ENCODE data around the gene CYP17A1. TPM values are rescaled to one million over a fixed set of nuclear protein-coding genes. Genes with fewer than 3 reads are reported as not detected.
"Not testable (repeated sequence)": the region's sequence is repeated elsewhere in the genome, so short reads cannot be mapped to it uniquely, and the experiment has no call there.

The CYP17A1 gene
- polyA plus RNA-seq, 4 donors: 0.10 to 13.4 (median 2.6) TPM

GRCh38 chr10:102832248-102832647, 5.0 kb downstream of the CYP17A1 start:
- Histone ChIP-seq H3K4me3 (ENCODE audit: low read depth in 1 of 3, low read length in 3 of 3) (no peak overlapping the region), H3K4me1 (ENCODE audit: control insufficient read depth in 3 of 3, insufficient read depth in 2 of 3, low read depth in 1 of 3, low read length in 2 of 3) (no peaks in the 10 kb centered on the region), H3K9me3 (ENCODE audit: control insufficient read depth in 2 of 2, insufficient read depth in 1 of 2, low read depth in 1 of 2, low read length in 1 of 2) (peaks cover 0 to 3% of the 10 kb centered on the region in 2 donors), H3K36me3 (ENCODE audit: control insufficient read depth in 3 of 3, insufficient read depth in 2 of 3, low read depth in 1 of 3, low read length in 3 of 3) (no peaks in the 10 kb centered on the region), H3K27me3 (ENCODE audit: control insufficient read depth in 3 of 3, insufficient read depth in 3 of 3, low read length in 3 of 3) (no peaks in the 10 kb centered on the region), H3K27ac (ENCODE audit: low read depth in 1 of 3, low read length in 2 of 3) (no peak overlapping the region)
- no peak for DNase-seq
- FAIRE-seq: no peak
- 85 to 86% (median 86%) methylated on average over 14 of the region's 14 CpGs for WGBS, 3 donors

- DNase-seq: peak; percentile 57 to 59
- H3K27me3 ChIP-seq (ENCODE audit: control insufficient read depth in 3 of 3, insufficient read depth in 3 of 3, low read length in 3 of 3): no peaks in the 10 kb centered on the region
- no peaks in the 10 kb centered on the region for H3K4me1 ChIP-seq (ENCODE audit: control insufficient read depth in 3 of 3, insufficient read depth in 2 of 3, low read depth in 1 of 3, low read length in 2 of 3)
- H3K4me3 ChIP-seq (ENCODE audit: low read depth in 1 of 3, low read length in 3 of 3): no peak overlapping the region
- H3K9me3 ChIP-seq (ENCODE audit: control insufficient read depth in 2 of 2, insufficient read depth in 1 of 2, low read depth in 1 of 2, low read length in 1 of 2): no peaks in the 10 kb centered on the region
- WGBS, 3 donors: 18 to 59% (median 38%) methylated on average over 16 of the region's 16 CpGs
- no peak for FAIRE-seq
- no peaks in the 10 kb centered on the region for H3K36me3 ChIP-seq (ENCODE audit: control insufficient read depth in 3 of 3, insufficient read depth in 2 of 3, low read depth in 1 of 3, low read length in 3 of 3)
- H3K27ac ChIP-seq (ENCODE audit: low read depth in 1 of 3, low read length in 2 of 3): no peak overlapping the region
Measured at GRCh38 chr10:102831322-102832071, 5.7 kb downstream of the CYP17A1 start.

GRCh38 chr10:102827597-102827975, 9.6 kb downstream of the CYP17A1 start:
- FAIRE-seq: no peak
- Histone ChIP-seq H3K9me3 (ENCODE audit: control insufficient read depth in 2 of 2, insufficient read depth in 1 of 2, low read depth in 1 of 2, low read length in 1 of 2) (peaks cover 0 to 7% of the 10 kb centered on the region in 2 donors), H3K4me3 (ENCODE audit: low read depth in 1 of 3, low read length in 3 of 3) (no peak overlapping the region), H3K4me1 (ENCODE audit: control insufficient read depth in 3 of 3, insufficient read depth in 2 of 3, low read depth in 1 of 3, low read length in 2 of 3) (no peaks in the 10 kb centered on the region), H3K36me3 (ENCODE audit: control insufficient read depth in 3 of 3, insufficient read depth in 2 of 3, low read depth in 1 of 3, low read length in 3 of 3) (no peaks in the 10 kb centered on the region), H3K27me3 (ENCODE audit: control insufficient read depth in 3 of 3, insufficient read depth in 3 of 3, low read length in 3 of 3) (no peaks in the 10 kb centered on the region), H3K27ac (ENCODE audit: low read depth in 1 of 3, low read length in 2 of 3) (no peak overlapping the region)
- WGBS, 3 donors: 79 to 88% (median 83%) methylated on average over 5 of the region's 5 CpGs
- no peak for DNase-seq

DNA sequence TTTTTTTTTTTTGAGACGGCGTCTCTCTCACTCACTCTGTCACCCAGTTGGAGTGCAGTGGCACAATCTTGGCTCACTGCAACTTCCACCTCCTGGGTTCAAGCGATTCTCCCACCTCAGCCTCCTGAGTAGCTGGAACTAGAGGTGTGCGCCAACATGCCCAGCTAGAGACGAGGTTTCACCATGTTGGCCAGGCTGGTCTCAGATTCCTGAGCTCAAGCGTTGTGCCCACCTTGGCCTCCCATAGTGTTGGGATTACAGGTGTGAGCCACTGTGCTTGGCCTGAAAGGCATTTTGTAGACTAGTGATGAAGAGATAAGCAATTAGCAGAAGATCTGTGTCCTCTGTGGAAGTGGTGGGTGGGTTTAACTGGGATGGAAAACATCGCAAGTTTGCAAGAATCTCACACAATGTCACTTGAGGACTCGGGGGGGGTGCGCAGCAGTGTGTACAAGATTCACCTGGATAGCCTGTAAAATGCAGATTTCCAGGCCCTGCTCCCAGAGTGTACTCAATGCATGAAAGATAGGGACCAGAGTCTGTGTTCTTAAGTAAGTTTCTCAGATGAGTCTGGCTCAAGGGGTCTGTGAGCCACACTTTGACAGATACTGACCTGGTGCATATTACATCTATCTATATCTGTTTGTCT, 10.9 kb downstream of the CYP17A1 start:
- no peak overlapping the region for H3K4me3 ChIP-seq (ENCODE audit: low read depth in 1 of 3, low read length in 3 of 3)
- 91 to 99% (median 95%) methylated on average over 9 of the region's 9 CpGs for WGBS, 3 donors
- no peaks in the 10 kb centered on the region for H3K27me3 ChIP-seq (ENCODE audit: control insufficient read depth in 3 of 3, insufficient read depth in 3 of 3, low read length in 3 of 3)
- H3K27ac ChIP-seq (ENCODE audit: low read depth in 1 of 3, low read length in 2 of 3): no peak overlapping the region
- FAIRE-seq (no peak), DNase-seq (no peak)
- H3K9me3 ChIP-seq (ENCODE audit: control insufficient read depth in 2 of 2, insufficient read depth in 1 of 2, low read depth in 1 of 2, low read length in 1 of 2): peaks cover 0 to 7% of the 10 kb centered on the region in 2 donors
- no peaks in the 10 kb centered on the region for H3K4me1 ChIP-seq (ENCODE audit: control insufficient read depth in 3 of 3, insufficient read depth in 2 of 3, low read depth in 1 of 3, low read length in 2 of 3)
- H3K36me3 ChIP-seq (ENCODE audit: control insufficient read depth in 3 of 3, insufficient read depth in 2 of 3, low read depth in 1 of 3, low read length in 3 of 3): no peaks in the 10 kb centered on the region

DNA sequence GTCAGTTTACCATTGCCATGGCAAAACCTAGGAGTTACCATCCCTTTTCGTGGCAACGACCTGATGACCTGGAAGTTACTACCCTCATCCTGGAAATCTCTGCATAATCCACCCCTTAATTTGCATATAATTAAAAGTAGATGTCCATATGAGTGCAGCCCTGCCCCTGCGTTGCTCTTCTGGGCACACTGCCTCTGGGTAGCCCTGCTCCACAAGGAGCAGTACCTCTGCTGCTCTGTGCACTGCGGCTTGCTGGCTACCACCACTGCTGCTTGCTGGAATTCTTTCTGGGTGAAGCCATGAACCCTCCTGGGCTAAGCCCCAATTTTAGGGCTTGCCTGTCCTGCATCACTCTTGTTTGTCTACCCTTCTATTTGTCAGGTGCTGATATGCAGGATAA, 12.5 kb downstream of the CYP17A1 start:
- H3K27ac ChIP-seq (ENCODE audit: low read depth in 1 of 3, low read length in 2 of 3): no peak overlapping the region
- H3K4me3 ChIP-seq (ENCODE audit: low read depth in 1 of 3, low read length in 3 of 3): no peak overlapping the region
- DNase-seq (no peak), FAIRE-seq (no peak)
- H3K36me3 ChIP-seq (ENCODE audit: control insufficient read depth in 3 of 3, insufficient read depth in 2 of 3, low read depth in 1 of 3, low read length in 3 of 3): no peaks in the 10 kb centered on the region
- WGBS, 3 donors: 91 to 94% (median 93%) methylated on average over 4 of the region's 4 CpGs
- peaks cover 0 to 7% of the 10 kb centered on the region in 2 donors for H3K9me3 ChIP-seq (ENCODE audit: control insufficient read depth in 2 of 2, insufficient read depth in 1 of 2, low read depth in 1 of 2, low read length in 1 of 2)
- H3K27me3 ChIP-seq (ENCODE audit: control insufficient read depth in 3 of 3, insufficient read depth in 3 of 3, low read length in 3 of 3): no peaks in the 10 kb centered on the region
- no peaks in the 10 kb centered on the region for H3K4me1 ChIP-seq (ENCODE audit: control insufficient read depth in 3 of 3, insufficient read depth in 2 of 3, low read depth in 1 of 3, low read length in 2 of 3)

GRCh38 chr10:102822222-102822621, 15.0 kb downstream of the CYP17A1 start:
- no peak overlapping the region for H3K27ac ChIP-seq (ENCODE audit: low read depth in 1 of 3, low read length in 2 of 3)
- FAIRE-seq: no peak
- H3K9me3 ChIP-seq (ENCODE audit: control insufficient read depth in 2 of 2, insufficient read depth in 1 of 2, low read depth in 1 of 2, low read length in 1 of 2): peaks cover 0 to 7% of the 10 kb centered on the region in 2 donors
- no peak for DNase-seq
- WGBS, 3 donors: 91 to 97% (median 91%) methylated on average over 12 of the region's 12 CpGs
- H3K4me1 ChIP-seq (ENCODE audit: control insufficient read depth in 3 of 3, insufficient read depth in 2 of 3, low read depth in 1 of 3, low read length in 2 of 3): no peaks in the 10 kb centered on the region
- no peak overlapping the region for H3K4me3 ChIP-seq (ENCODE audit: low read depth in 1 of 3, low read length in 3 of 3)
- no peaks in the 10 kb centered on the region for H3K27me3 ChIP-seq (ENCODE audit: control insufficient read depth in 3 of 3, insufficient read depth in 3 of 3, low read length in 3 of 3)
- no peaks in the 10 kb centered on the region for H3K36me3 ChIP-seq (ENCODE audit: control insufficient read depth in 3 of 3, insufficient read depth in 2 of 3, low read depth in 1 of 3, low read length in 3 of 3)

DNA sequence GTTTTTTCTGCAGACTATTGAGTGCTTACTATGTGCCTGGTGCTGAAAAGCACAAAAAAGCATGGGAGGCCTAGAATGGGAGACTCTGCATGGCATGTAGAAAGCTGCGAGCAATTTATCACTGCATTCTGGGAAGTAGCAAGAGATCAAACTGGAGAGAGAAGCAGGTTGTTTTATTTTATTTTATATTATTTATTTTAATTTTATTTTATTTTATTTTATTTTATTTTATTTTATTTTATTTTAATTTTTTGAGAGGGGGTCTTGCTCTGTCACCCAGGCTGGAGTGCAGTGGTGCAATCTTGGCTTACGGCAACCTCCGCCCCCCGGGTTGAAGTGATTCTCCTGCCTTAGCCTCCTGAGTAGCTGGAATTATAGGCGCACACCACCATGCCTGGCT, 17.2 kb downstream of the CYP17A1 start:
- H3K27ac ChIP-seq (ENCODE audit: low read depth in 1 of 3, low read length in 2 of 3); DNase-seq; H3K27me3 ChIP-seq (ENCODE audit: control insufficient read depth in 3 of 3, insufficient read depth in 3 of 3, low read length in 3 of 3); H3K9me3 ChIP-seq (ENCODE audit: control insufficient read depth in 2 of 2, insufficient read depth in 1 of 2, low read depth in 1 of 2, low read length in 1 of 2); FAIRE-seq; H3K4me1 ChIP-seq (ENCODE audit: control insufficient read depth in 3 of 3, insufficient read depth in 2 of 3, low read depth in 1 of 3, low read length in 2 of 3); H3K4me3 ChIP-seq (ENCODE audit: low read depth in 1 of 3, low read length in 3 of 3): not testable (repeated sequence)
- WGBS, 3 donors: 97 to 98% (median 98%) methylated on average over 5 of the region's 5 CpGs
- peaks cover 0 to 11% (median 0%) of the 10 kb centered on the region in 3 donors for H3K36me3 ChIP-seq (ENCODE audit: control insufficient read depth in 3 of 3, insufficient read depth in 2 of 3, low read depth in 1 of 3, low read length in 3 of 3)

DNA sequence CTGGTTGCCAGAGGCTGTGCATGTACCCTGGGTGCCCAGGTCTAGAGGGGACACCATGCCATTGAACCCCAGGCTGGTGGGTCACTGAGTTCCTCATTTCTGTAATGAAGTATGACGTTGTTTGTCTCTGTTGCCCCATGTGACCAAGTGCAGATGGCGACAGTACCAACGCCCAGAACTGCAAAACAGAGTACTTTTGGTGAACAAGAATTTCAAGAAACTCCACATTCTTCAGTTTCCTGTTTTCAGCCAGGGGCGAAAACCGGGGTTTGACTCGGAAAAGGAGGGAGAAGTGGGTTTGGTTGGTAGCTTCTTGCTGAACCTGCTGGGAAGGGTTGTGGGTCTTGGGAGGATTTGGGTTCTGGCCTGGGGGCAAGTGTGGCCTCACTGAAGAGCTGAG, 18.2 kb downstream of the CYP17A1 start:
- Histone ChIP-seq H3K27ac (ENCODE audit: low read depth in 1 of 3, low read length in 2 of 3) (peak overlapping the region in 1 of 3 donors; percentile 62), H3K27me3 (ENCODE audit: control insufficient read depth in 3 of 3, insufficient read depth in 3 of 3, low read length in 3 of 3) (no peaks in the 10 kb centered on the region), H3K9me3 (ENCODE audit: control insufficient read depth in 2 of 2, insufficient read depth in 1 of 2, low read depth in 1 of 2, low read length in 1 of 2) (no peaks in the 10 kb centered on the region), H3K36me3 (ENCODE audit: control insufficient read depth in 3 of 3, insufficient read depth in 2 of 3, low read depth in 1 of 3, low read length in 3 of 3) (peaks cover 0 to 18% (median 0%) of the 10 kb centered on the region in 3 donors), H3K4me1 (ENCODE audit: control insufficient read depth in 3 of 3, insufficient read depth in 2 of 3, low read depth in 1 of 3, low read length in 2 of 3) (peaks cover 0 to 14% (median 3%) of the 10 kb centered on the region in 3 donors), H3K4me3 (ENCODE audit: low read depth in 1 of 3, low read length in 3 of 3) (no peak overlapping the region)
- WGBS, 3 donors: 57 to 62% (median 57%) methylated on average over 6 of the region's 6 CpGs
- no peak for DNase-seq
- FAIRE-seq: no peak
